ENCODE results near the gene IQCK. TPM values are rescaled to one million over a fixed set of nuclear protein-coding genes. Genes with fewer than 3 reads are reported as not detected.
A peak's percentile ranks its signal among the peaks of the same experiment; 100 is the strongest.

The IQCK gene
- total RNA-seq, 6 donors from 2014 or later = 9.3 to 50.3 (median 18.3) TPM

DNA sequence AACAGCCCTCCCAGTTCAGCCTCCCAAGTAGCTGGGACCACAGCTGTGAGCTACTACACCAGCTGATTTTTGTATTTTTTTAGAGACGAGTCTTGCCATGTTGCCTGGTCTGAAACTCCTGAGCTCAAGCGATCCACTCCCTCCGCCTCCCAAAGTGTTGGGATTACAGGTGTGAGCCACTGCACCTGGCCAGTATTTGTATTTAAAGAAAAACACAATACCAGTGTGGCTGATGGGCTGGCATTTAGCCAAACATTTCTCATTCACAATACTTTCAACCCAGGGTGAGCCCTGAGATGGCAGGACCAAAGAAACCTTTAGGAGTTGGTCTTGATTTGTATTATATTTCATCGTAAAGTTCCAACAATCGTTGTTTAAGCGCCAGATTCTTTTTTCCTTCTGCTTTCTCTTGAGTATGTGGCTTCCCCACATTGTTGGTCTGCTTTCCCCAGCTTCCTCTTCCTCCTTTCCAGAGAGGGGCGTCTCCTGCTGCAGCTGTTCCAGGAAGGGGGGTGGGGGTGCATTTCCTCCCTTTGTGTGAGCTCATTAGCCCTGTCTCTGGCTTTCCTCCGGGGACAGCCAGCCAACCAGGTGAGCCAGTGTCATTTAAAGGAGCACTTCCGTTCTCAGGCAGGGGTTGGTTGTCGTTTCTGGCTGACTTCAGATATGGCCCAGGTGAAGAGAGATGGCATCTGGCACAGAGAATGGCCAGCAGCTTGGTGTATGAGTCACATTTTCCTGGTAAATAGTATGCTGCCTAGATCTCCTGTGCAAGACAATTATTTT, 86.7 kb downstream of the IQCK start:
- H3K27me3 ChIP-seq = no peaks in the 10 kb centered on the region
- no peak overlapping the region for H3K4me3 ChIP-seq
- TF ChIP-seq, protein P1, sequence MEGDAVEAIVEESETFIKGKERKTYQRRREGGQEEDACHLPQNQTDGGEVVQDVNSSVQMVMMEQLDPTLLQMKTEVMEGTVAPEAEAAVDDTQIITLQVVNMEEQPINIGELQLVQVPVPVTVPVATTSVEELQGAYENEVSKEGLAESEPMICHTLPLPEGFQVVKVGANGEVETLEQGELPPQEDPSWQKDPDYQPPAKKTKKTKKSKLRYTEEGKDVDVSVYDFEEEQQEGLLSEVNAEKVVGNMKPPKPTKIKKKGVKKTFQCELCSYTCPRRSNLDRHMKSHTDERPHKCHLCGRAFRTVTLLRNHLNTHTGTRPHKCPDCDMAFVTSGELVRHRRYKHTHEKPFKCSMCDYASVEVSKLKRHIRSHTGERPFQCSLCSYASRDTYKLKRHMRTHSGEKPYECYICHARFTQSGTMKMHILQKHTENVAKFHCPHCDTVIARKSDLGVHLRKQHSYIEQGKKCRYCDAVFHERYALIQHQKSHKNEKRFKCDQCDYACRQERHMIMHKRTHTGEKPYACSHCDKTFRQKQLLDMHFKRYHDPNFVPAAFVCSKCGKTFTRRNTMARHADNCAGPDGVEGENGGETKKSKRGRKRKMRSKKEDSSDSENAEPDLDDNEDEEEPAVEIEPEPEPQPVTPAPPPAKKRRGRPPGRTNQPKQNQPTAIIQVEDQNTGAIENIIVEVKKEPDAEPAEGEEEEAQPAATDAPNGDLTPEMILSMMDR (IDR thresholded peaks at IDR 0.05) = no peak
- TF ChIP-seq EP300 (IDR thresholded peaks at IDR 0.05) (no peak), POLR2A (IDR thresholded peaks at IDR 0.05) (peak in 1 of 4 donors; percentile 15), POLR2AphosphoS5 (IDR thresholded peaks at IDR 0.05) (peak; percentile 60 to 61)
- H3K9me3 ChIP-seq = peaks cover 0 to 7% (median 0%) of the 10 kb centered on the region in 4 donors
- ATAC-seq (ENCODE audit: low FRiP score in 2 of 2) (peak in 1 of 2 donors; percentile 72), DNase-seq (peak in 1 of 2 donors; percentile 61)
- H3K36me3 ChIP-seq = no peaks in the 10 kb centered on the region
- peaks cover 3 to 22% (median 11%) of the 10 kb centered on the region in 4 donors for H3K4me1 ChIP-seq
- peak overlapping the region; percentile 19 to 72 (median 60) for H3K27ac ChIP-seq
- WGBS, 2 donors = 30 to 45% methylated on average over 10 of the region's 10 CpGs

DNA sequence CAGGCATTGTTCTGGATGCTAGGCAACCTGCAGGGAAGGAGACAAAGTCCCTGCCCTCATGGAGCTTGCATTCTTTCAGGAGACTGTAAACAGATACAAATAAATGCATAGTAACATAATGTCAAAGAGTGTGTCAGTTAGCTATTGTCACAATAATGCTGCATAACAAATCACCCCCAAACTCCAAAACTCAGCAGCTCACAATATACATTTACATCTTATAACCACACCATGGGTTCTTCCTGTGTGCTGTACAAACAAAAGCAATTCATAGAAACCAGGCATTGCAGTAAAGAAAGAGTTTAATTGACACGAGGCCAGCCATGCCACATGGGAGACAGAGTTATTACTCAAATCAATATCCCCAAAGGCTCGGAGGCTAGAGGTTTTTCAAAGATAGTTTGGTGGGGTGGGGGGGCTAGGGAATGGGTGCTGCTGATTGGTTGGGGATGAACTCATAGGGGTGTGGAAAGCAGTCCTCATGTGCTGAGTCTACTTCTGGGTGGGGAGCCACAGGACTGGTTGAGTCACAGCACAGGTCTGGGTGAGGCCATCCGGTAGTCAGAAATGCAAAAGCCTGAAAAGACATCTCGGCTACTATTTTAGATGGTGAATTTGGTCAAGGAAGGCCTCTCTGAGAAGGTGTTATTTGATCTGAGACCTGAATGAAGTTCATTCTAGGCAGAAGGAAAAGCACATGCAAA, 87.5 kb downstream of the IQCK start:
- TF ChIP-seq EP300 (IDR thresholded peaks at IDR 0.05) (no peak), POLR2AphosphoS5 (IDR thresholded peaks at IDR 0.05) (no peak), POLR2A (IDR thresholded peaks at IDR 0.05) (no peak)
- TF ChIP-seq, protein P1 (IDR thresholded peaks at IDR 0.05) = no peak
- H3K9me3 ChIP-seq = peaks cover 0 to 7% (median 0%) of the 10 kb centered on the region in 4 donors

DNA sequence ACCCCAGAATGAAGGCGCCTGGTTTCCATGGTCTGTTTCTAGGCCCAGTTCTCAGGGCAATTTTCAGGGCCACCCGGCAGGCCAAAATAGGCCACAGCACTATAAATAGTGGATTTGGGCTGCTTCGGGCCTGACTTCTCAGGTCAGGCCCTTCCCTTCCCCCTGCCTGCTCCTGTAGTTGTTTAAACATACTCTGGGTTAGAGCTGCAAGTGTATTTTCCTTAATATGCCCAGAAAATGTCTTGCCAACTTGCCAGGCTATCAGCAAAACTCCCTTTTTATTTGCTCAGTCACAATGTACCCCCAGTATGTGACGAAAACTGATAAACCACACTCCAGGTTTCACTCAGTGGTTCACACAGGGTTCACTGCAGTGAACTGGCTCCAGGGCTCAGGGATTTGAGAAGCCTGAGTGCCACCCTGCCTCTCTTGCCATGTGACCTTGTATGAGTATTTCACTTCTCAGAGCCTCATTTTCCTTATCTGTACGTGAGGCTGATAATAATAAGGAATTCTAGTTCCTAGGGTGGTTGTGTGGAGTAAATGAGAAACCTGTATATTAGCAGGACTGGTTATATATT, 90.1 kb downstream of the IQCK start:
- WGBS, 2 donors = 48 to 68% methylated on average over 5 of the region's 5 CpGs
- ATAC-seq (ENCODE audit: low FRiP score in 2 of 2) (no peak), DNase-seq (no peak)
- Histone ChIP-seq H3K9me3 (peaks cover 0 to 7% (median 0%) of the 10 kb centered on the region in 4 donors), H3K4me3 (no peak overlapping the region), H3K27me3 (no peaks in the 10 kb centered on the region), H3K36me3 (no peaks in the 10 kb centered on the region), H3K4me1 (peaks cover 3 to 22% (median 11%) of the 10 kb centered on the region in 4 donors), H3K27ac (peak overlapping the region in 2 of 4 donors; percentile 14 to 43)
- TF ChIP-seq EP300 (IDR thresholded peaks at IDR 0.05) (no peak), POLR2A (IDR thresholded peaks at IDR 0.05) (no peak), POLR2AphosphoS5 (IDR thresholded peaks at IDR 0.05) (no peak)
- TF ChIP-seq, protein P1 (IDR thresholded peaks at IDR 0.05) = no peak

More for the DNA sequence above, 87.5 kb downstream of the IQCK start:
- DNase-seq (no peak), ATAC-seq (ENCODE audit: low FRiP score in 2 of 2) (no peak)
- Histone ChIP-seq H3K27ac (peak overlapping the region in 2 of 4 donors; percentile 66 to 72), H3K36me3 (no peaks in the 10 kb centered on the region), H3K4me1 (peaks cover 3 to 22% (median 11%) of the 10 kb centered on the region in 4 donors), H3K27me3 (no peaks in the 10 kb centered on the region), H3K4me3 (no peak overlapping the region)
- 94 to 97% methylated on average over 4 of the region's 4 CpGs for WGBS, 2 donors

DNA sequence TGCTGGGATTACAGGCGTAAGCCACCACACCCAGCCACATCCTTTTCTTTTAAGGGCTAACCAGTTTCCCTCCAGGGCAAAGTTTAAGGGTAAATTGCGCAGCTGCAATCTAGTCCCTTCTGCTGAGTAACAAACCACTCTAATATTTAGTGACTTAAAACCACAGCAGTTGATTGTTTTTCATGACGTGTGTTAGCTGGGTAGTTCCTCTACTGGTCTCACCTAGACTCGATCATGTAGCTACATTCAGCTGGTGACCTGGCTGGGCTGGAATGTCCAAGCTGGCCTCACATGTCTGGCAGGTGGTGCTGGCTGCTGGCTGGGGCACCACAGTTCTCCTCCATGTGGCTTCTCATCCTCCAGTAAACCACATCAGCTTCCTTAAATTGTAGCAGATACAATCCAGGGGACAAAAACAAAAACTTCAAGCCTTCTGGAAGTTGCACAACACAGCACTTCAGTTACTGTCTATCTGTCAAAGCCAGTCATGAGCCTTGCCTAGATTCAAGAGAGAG, 91.1 kb downstream of the IQCK start:
- ATAC-seq (ENCODE audit: low FRiP score in 2 of 2) (no peak), DNase-seq (no peak)
- peak overlapping the region in 1 of 4 donors; percentile 35 for H3K27ac ChIP-seq
- H3K4me3 ChIP-seq = no peak overlapping the region
- H3K27me3 ChIP-seq = no peaks in the 10 kb centered on the region
- 61 to 74% methylated on average over 4 of the region's 4 CpGs for WGBS, 2 donors
- no peaks in the 10 kb centered on the region for H3K36me3 ChIP-seq
- H3K9me3 ChIP-seq = peaks cover 0 to 7% (median 0%) of the 10 kb centered on the region in 4 donors
- peaks cover 3 to 21% (median 10%) of the 10 kb centered on the region in 4 donors for H3K4me1 ChIP-seq
- TF ChIP-seq EP300 (IDR thresholded peaks at IDR 0.05) (no peak), POLR2A (IDR thresholded peaks at IDR 0.05) (no peak), POLR2AphosphoS5 (IDR thresholded peaks at IDR 0.05) (no peak)
- TF ChIP-seq, protein P1 (IDR thresholded peaks at IDR 0.05) = no peak

Measured in upper lobe of left lung (tissue), 6 donors.